Activated CD4-positive, alpha-beta T cell treated with anti-CD3 and anti-CD28 coated beads for 36 hours (primary cell): ENCODE results near the gene OR7E24. TPM values are rescaled to one million over a fixed set of nuclear protein-coding genes. Genes with fewer than 3 reads are reported as not detected.
"Not testable (repeated sequence)": the region's sequence is repeated elsewhere in the genome, so short reads cannot be mapped to it uniquely, and the experiment has no call there.

Experiments
- ATAC-seq: fragments of 200-7000 bp; cut with Tn5 transposase; one replicate; pipeline ENCODE4 v1.10.0; 2021; ENCODE audit warnings: mild to moderate bottlenecking, moderate library complexity
- CTCF ChIA-PET: fragments of 350-600 bp; sonication (Branson Sonifier 250); formaldehyde crosslinking; loops from one replicate; lab custom pipeline; 2021; ENCODE audit warnings: antibody characterized with exemption; lab: Charles Lee
- POLR2A ChIA-PET: fragments of 350-600 bp; sonication (Branson Sonifier 250); formaldehyde crosslinking; loops from one replicate; lab custom pipeline; 2021; ENCODE audit warnings: antibody characterized with exemption, inconsistent platforms; lab: Charles Lee
- DNase-seq: peaks from one replicate; pipeline ENCODE4 v3.0.0-alpha.2; 2020
- H3K27ac Mint-ChIP-seq: one replicate; pipeline ENCODE4 v1.8.0; 2021; ENCODE audit warnings: mixed read lengths
- H3K27me3 Mint-ChIP-seq: one replicate; pipeline ENCODE4 v1.8.0; 2021; ENCODE audit warnings: mixed read lengths
- H3K36me3 Mint-ChIP-seq: one replicate; pipeline ENCODE4 v1.8.0; 2021; ENCODE audit warnings: low read depth, mixed read lengths
- H3K4me1 Mint-ChIP-seq: one replicate; pipeline ENCODE4 v1.8.0; 2021; ENCODE audit warnings: mixed read lengths
- H3K4me3 Mint-ChIP-seq: one replicate; pipeline ENCODE4 v1.8.0; 2021; ENCODE audit warnings: mild to moderate bottlenecking, moderate library complexity, mixed read lengths
- H3K9me3 Mint-ChIP-seq: one replicate; pipeline ENCODE4 v1.8.0; 2021; ENCODE audit warnings: low read depth, mixed read lengths
- intact Hi-C, 2 experiments: fragments of 100-400 bp; cut with DNase I in 1 of 2; cut with micrococcal nuclease in 1 of 2; formaldehyde crosslinking; loops; one replicate each; pipeline versions ENCODE4 v1.14.2 to v1.15.1; 2022 to 2024; cut with DNase I, micrococcal nuclease
- total RNA-seq, 2 experiments: library from RNA; stranded (reverse); gene quantifications; one replicate each; pipeline ENCODE4 v1.2.3, GENCODE V29; 2021

The OR7E24 gene
- total RNA-seq: not detected

DNA sequence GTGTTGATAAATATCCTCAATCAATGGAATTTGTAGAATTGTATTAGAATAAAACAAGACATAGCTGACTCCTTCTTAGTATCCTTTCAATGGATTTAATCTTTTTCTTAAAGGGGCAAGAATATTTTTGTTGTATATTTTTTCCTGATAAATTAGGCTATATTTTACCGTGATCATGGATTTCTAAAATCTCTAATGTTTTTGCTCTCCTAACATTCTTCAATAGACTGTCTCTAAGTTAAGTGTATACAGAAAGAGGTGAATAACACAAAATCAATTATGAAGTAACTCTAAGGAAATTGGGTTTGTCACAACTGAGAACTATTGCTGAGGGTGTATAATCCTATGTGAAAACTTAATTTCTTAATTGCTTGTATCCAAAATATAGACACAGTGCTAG is at the start of gene OR7E24:
TSS of gene OR7E24 (plus strand) at position 301 of the 400 bp plus-strand sequence. CDS start 114 bp downstream, outside the sequence.
- H3K9me3 Mint-ChIP-seq: peaks cover 4% of the 10 kb centered on the region

DNA sequence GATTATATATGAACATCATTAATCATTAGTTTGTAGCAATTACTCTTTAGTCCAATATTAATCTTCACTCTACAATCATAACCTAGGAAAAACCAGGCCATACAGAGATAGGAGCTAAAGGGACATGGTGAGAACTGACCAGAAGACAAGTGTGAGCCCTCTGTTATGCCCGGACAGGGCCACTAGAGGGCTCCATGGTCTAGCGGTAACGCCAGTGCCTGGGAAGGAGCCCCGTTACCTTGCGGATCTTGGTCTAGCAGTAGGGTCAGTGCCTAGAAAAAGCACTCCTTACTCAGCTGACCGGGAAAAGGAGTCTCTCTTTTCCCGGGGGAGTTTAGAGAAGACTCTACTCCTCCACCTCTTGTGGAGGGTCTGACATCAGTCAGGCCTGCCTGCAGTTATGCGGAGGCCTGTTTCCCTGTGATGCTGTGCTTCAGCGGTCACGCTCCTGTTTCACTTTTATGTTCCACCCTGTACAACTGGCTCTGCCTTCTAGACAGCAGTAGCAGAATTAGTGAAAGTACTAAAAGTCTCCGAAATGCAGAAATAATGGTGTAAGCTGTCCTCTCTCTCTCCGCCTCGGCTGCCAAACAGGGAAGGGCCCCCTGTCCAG is 45.1 kb upstream of the OR7E24 start:
- ChIA-PET POLR2A (no interaction called here), CTCF (interaction anchor here (0.6 to 1.2 kb wide), 7 partner anchors 9 to 593 kb away, joined by 3 to 5 read pairs (median 4); partner anchors contain the start of gene ZNF266)
- intact Hi-C loops: loop anchor here (1.0 to 10.0 kb wide), 8 partner anchors 68 to 797 kb away; partner anchors contain the start of genes ZNF266 (in 1 of the 2) and ZNF561 (in 1 of the 2)
- Mint-ChIP-seq H3K27me3 (peaks cover 9% of the 10 kb centered on the region), H3K4me1 (no peaks in the 10 kb centered on the region), H3K27ac (no peak overlapping the region), H3K9me3 (no peaks in the 10 kb centered on the region), H3K36me3 (no peaks in the 10 kb centered on the region), H3K4me3 (no peak overlapping the region)
- DNase-seq (peak; percentile 79), ATAC-seq (peak; percentile 75)

More for the DNA sequence above, at the start of gene OR7E24:
- H3K27ac Mint-ChIP-seq: no peak within 1 kb of the TSS
- ATAC-seq (no peak), DNase-seq (no peak)
- no peaks in the 10 kb centered on the region for H3K4me1 Mint-ChIP-seq
- no peaks in the 10 kb centered on the region for H3K36me3 Mint-ChIP-seq
- POLR2A ChIA-PET: no interaction called here
- no peak within 1 kb of the TSS for H3K4me3 Mint-ChIP-seq
- CTCF ChIA-PET: no interaction called here
- intact Hi-C loops: no loop called here
- H3K27me3 Mint-ChIP-seq: peaks cover 5% of the 10 kb centered on the region

DNA sequence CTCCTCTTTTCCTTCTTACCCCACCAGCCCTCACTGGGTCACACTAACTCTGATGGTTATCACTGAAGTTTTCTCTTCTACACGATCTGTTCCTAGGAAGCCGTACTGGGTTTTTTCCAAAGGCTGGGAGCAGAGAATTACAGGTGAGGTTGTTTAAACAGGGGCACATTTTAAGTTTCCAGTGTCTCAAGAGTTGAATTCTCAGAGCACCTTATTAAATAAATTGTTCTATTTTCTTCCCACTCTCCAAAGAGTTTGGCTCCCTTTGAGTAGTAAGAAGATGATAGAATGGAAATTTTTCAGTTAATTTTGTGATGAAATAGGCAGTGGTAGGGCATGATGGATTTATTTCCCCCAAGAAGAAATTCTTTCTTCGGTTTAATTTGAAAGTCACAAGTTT is 31.2 kb upstream of the OR7E24 start, which contains the start of gene OR7D4:
TSS of gene OR7D4 (minus strand) at position 101 of the 400 bp plus-strand sequence. CDS start 4,752 bp downstream, outside the sequence.
- peaks cover 9% of the 10 kb centered on the region for H3K27me3 Mint-ChIP-seq
- H3K4me1 Mint-ChIP-seq: no peaks in the 10 kb centered on the region
- ChIA-PET POLR2A (no interaction called here), CTCF (no interaction called here)
- intact Hi-C loops: no loop called here
- no peaks in the 10 kb centered on the region for H3K36me3 Mint-ChIP-seq
- H3K4me3 Mint-ChIP-seq: no peak within 1 kb of the TSS
- ATAC-seq (no peak), DNase-seq (no peak)
- peaks cover 4% of the 10 kb centered on the region for H3K9me3 Mint-ChIP-seq
- no peak within 1 kb of the TSS for H3K27ac Mint-ChIP-seq

DNA sequence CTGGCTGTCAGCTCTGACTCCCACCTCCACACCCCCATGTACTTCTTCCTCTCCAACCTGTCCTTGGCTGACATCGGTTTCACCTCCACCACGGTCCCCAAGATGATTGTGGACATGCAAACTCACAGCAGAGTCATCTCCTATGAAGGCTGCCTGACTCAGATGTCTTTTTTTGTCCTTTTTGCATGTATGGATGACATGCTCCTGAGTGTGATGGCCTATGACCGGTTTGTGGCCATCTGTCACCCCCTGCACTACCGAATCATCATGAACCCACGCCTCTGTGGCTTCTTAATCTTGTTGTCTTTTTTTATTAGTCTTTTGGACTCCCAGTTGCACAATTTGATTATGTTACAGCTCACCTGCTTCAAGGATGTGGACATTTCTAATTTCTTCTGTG is 506 bp downstream of the OR7E24 start:
- Mint-ChIP-seq H3K27me3 (peaks cover 5% of the 10 kb centered on the region), H3K4me3 (no peak overlapping the region), H3K9me3 (peaks cover 4% of the 10 kb centered on the region), H3K27ac (no peak overlapping the region), H3K4me1 (no peaks in the 10 kb centered on the region), H3K36me3 (no peaks in the 10 kb centered on the region)
- POLR2A ChIA-PET: no interaction called here
- intact Hi-C loops: no loop called here
- ATAC-seq: no peak
- CTCF ChIA-PET: no interaction called here
- no peak for DNase-seq

DNA sequence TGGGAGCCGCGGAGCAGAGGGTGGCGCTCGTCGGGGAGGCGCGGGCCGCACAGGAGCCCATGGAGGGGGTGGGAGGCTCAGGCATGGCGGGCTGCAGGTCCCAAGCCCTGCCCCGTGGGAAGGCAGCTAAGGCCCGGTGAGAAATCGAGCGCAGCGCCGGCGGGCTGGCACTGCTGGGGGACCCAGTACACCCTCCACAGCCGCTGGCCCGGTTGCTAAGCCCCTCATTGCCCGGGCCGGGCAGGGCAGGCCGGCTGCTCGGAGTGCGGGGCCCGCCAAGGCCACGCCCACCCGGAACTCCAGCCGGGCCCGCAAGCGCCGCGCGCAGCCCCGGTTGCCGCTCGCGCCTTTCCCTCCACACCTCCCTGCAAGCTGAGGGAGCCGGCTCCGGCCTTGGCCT is 32.8 kb downstream of the OR7E24 start:
- H3K4me3 Mint-ChIP-seq, H3K27ac Mint-ChIP-seq, ATAC-seq, CTCF ChIA-PET, POLR2A ChIA-PET, intact Hi-C loops, H3K4me1 Mint-ChIP-seq: not testable (repeated sequence)
- peak; percentile 32 for DNase-seq
- H3K27me3 Mint-ChIP-seq: peaks cover 10% of the 10 kb centered on the region
- peaks cover 14% of the 10 kb centered on the region for H3K36me3 Mint-ChIP-seq
- H3K9me3 Mint-ChIP-seq: peaks cover 30% of the 10 kb centered on the region

DNA sequence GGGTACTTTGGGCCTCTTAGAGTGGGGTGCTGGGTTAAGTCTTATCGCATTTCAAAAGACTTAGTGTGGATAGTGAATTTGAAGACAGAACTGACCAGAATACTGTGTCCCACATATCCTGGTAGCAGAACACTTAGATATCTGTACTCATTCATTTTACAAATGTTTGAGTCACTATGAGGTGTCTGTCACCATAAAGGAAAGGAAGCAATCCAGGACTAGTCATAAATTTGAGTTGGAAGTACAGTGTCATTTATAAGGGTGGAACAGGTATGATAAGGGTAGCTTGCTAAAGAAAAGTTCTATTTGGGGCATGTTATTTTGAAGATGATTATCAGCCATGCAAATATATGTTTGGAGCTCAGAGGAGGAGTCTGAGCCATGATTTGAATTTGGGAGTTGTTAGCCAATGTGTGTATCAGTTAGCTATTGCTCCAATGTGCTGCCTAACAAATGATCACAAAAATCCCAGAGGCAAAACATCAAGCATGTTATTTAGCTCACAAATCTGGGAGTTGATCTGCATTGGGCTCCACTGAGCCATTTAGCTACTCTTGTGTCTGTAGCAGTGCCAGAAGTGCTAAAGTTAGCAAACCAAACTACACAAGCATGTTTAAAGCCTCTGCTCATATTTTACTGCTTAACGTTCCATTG is 38.6 kb downstream of the OR7E24 start:
- ATAC-seq: no peak
- CTCF ChIA-PET: interaction anchor here (1.3 kb wide), 1 partner anchor 11 kb away, joined by 3 read pairs; no protein-coding TSS in a partner anchor
- no peak for DNase-seq
- Mint-ChIP-seq H3K4me3 (no peak overlapping the region), H3K27me3 (no peaks in the 10 kb centered on the region), H3K27ac (no peak overlapping the region), H3K9me3 (peaks cover 43% of the 10 kb centered on the region), H3K36me3 (peaks cover 48% of the 10 kb centered on the region), H3K4me1 (no peaks in the 10 kb centered on the region)
- POLR2A ChIA-PET: no interaction called here
- intact Hi-C loops: no loop called here

DNA sequence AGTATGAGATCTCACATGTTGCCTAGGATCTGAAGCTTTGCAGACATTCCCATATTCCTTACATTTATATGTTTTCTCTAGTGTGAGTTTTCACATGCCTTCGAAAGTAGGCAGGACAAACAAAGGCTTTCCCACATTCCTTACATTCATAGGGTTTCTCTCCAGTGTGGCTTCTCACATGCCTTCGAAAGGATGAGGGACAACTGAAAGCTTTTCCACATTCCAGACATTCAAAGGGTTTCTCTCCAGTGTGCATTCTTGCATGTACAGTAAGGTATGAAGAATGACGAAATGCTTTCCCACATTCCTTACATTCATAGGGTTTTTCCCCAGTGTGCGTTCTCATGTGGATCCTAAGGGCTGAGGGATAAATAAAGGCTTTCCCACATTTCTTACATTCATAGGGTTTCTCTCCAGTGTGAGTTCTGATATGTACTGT is 44.7 kb downstream of the OR7E24 start:
- DNase-seq (no peak), ATAC-seq (no peak)
- Mint-ChIP-seq H3K27me3 (no peaks in the 10 kb centered on the region), H3K4me1 (no peaks in the 10 kb centered on the region), H3K27ac (no peak overlapping the region), H3K36me3 (peaks cover 82% of the 10 kb centered on the region), H3K4me3 (no peak overlapping the region), H3K9me3 (peaks cover 56% of the 10 kb centered on the region)
- intact Hi-C loops: loop anchor here in 1 of 2 experiments (5.0 kb wide), 1 partner anchor 47 kb away; no protein-coding TSS in a partner anchor
- ChIA-PET CTCF (interaction anchor here (1.3 kb wide), 1 partner anchor 12 kb away, joined by 3 read pairs; no protein-coding TSS in a partner anchor), POLR2A (no interaction called here)

DNA sequence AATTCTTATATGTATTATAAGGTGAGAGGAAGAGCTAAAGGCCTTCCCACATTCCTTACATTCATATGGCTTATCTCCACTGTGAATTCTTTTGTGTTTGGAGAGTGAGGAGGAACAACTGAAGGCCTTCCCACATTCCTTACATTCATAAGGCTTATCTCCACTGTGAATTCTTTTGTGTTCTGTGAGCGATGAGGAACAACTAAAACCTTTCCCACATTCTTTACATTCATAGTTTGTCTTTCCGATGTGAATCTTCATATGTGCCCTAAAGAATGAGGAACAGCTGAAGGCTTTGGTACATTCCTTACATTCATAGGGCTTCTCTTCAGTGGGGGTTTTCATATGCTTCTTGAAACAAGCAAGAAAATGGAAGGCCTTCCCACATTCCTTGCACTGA is 45.6 kb downstream of the OR7E24 start:
- intact Hi-C loops: loop anchor here in 1 of 2 experiments (5.0 kb wide), 1 partner anchor 46 kb away; no protein-coding TSS in a partner anchor
- ChIA-PET POLR2A (no interaction called here), CTCF (no interaction called here)
- Mint-ChIP-seq H3K27ac (no peak overlapping the region), H3K4me1 (no peaks in the 10 kb centered on the region), H3K9me3 (peaks cover 61% of the 10 kb centered on the region), H3K36me3 (peaks cover 85% of the 10 kb centered on the region), H3K4me3 (no peak overlapping the region), H3K27me3 (no peaks in the 10 kb centered on the region)
- ATAC-seq (no peak), DNase-seq (no peak)

Other genes starting within 250 kb of the OR7E24 start
- not detected for gene MUC16, start 240.5 kb upstream of the OR7E24 start, total RNA-seq
- gene OR1M1, start 163.9 kb upstream of the OR7E24 start, total RNA-seq: not detected
- not detected for gene OR7G2, start 143.5 kb upstream of the OR7E24 start, total RNA-seq
- not detected for gene OR7G1, start 135.2 kb upstream of the OR7E24 start, total RNA-seq
- gene OR7G3, start 124.0 kb upstream of the OR7E24 start, total RNA-seq: not detected
- 10 to 100 TPM; 39.0 to 39.8 TPM for gene ZNF317, start 110.5 kb upstream of the OR7E24 start, total RNA-seq
- gene OR7D2, start 72.0 kb upstream of the OR7E24 start, total RNA-seq: under 1 TPM; 0.05 to 0.09 TPM
- not detected for gene OR7D4, start 31.3 kb upstream of the OR7E24 start, total RNA-seq
- gene ZNF699, start 58.9 kb downstream of the OR7E24 start, total RNA-seq: 1 to 10 TPM; 6.7 to 7.1 TPM
- gene ZNF559, start 73.2 kb downstream of the OR7E24 start, total RNA-seq: 10 to 100 TPM; 11.7 to 13.0 TPM
- 1 to 10 TPM in 1 of 2 experiments, under 1 TPM in 1; 0.94 to 1.0 TPM for gene ZNF177, start 112.1 kb downstream of the OR7E24 start, total RNA-seq
- gene ZNF266, start 184.6 kb downstream of the OR7E24 start, total RNA-seq: 10 to 100 TPM; 17.1 to 22.4 TPM
- gene ZNF560, start 247.7 kb downstream of the OR7E24 start, total RNA-seq: under 1 TPM in 1 of 2 experiments, not detected in 1; 0.25 TPM